Stimulated activated CD8-positive, alpha-beta memory T cell treated with anti-CD3 and anti-CD28 coated beads, Interleukin-15, amount 100 ng/mL, for 48 hours (primary cell): Measurements from ENCODE around the gene SEC14L6.
A peak's percentile ranks its signal among the peaks of the same experiment; 100 is the strongest.

Experiments
- DNase-seq, 2 donors: peaks; one replicate each; pipeline ENCODE4 v3.0.0-alpha.2; 2020; ENCODE audit warnings: low read depth in 2 of 2

SEC14L6 gene

GRCh38 chr22:30495041-30495784 is 51.3 kb downstream of the SEC14L6 start:
- DNase-seq, result no peak

GRCh38 chr22:30492144-30492543 is 54.4 kb downstream of the SEC14L6 start:
- DNase-seq, result no peak

DNA sequence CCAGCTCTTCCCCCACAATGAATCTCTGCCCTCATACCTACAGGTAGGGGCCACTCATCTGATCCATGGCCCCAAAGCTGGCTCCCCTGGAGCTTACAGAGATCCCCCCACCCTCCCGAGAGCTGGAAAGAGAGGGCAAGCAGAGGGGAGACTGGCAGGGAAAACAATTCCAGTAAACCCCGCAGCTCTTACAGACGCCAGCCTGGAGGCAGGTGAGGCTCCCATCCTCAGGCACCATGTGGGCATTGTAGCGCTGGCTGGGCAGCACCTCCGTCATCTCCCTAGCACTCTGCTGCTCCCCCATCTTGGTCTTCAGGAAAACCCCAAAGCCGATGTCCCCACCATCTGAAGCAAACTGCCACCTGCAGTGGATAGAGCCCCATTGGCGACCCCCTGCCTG is 55.2 kb downstream of the SEC14L6 start:
- no peak for DNase-seq

DNA sequence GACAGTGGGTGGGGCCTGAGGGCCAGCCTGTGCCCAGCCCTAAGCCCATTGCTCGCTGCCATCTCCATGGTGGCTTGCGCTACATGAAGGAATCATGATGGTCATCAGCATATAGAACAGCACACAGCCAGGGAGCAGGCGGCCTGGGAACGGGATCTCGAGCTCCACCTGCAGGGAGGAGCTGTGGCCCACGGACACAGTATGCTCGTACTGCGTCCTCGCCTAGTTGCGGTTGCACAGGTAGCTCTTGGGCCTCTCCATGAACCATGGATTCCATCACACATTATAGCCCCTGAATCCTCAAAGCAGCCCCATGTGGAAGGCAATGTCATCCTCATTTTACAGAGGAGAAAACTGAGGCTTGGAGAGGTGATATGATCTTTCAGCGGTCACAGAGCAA is 56.1 kb downstream of the SEC14L6 start:
- DNase-seq, result no peak

- no peak for DNase-seq
Observed at GRCh38 chr22:30488121-30488520, 58.4 kb downstream of the SEC14L6 start.

- DNase-seq, result no peak
Observed at GRCh38 chr22:30486661-30487115, 59.9 kb downstream of the SEC14L6 start.

DNA sequence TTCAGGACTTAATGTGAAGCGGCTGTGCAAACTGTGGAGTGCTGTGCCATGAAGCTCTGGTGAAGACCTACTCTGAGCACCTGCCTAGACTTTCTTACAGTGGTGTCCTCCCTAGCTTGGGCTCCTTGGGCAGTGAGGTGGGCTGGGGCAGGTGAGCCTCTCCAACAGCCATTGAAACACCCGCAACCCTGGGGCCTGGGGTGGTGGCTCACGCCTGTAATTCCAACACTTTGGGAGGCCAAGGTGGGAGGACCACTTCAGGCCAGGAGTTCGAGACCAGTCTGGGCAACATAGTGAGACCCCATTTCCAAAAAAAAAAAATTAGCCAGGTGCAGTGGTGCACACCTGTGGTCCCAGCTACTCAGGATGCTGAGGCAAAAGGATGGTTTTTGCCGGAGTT is 60.4 kb downstream of the SEC14L6 start:
- DNase-seq, result no peak

DNA sequence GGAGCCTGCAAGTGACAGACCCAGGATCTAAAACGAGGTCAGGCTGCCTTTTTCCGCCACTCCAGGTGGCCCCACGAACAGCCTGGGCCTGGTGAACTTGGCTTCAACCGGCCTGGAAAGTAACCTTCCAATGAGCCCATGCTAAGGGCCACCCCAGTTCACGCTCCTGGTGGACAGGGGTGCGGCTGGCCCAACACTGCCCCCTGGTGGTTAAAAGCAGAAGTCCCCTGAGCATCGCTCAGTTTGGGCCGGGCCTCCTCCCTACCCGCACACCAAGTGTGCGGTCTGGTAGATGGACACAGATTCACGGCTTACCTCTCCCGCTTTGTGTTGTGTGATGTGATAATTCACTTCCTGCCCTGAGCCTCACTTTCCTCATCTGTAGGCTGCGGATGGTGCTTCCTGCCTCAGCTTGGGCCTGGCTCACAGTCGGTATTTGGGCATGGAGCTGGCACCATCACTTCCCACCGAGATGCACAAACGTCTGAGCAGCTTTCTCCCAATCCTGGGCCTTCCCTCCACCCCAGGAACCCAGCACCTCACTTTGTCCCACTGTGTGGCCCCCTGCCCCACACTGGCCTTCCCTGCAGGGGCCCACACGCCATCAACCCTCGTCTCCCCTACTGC is 61.1 kb downstream of the SEC14L6 start:
- peak; percentile 54 to 59 for DNase-seq

DNA sequence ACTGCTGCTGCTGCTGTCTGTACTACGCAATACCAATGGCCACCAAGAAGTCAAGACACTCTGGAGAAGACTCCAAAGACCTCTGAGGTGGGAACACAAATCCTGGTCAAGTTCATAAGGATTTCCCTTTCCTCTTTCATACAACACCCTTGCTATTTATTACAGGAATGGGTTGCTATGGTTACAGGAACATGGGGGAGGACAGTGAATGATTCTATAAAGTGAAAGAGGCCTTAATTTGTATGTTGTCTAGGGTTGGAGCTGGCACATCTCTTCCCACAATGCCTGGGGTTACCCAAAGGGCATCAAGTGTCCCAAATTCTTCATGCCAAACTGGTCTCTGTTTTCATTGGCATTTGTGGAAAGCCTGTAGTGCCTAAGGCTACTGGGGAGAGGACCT is 63.4 kb downstream of the SEC14L6 start:
- DNase-seq, result no peak

DNA sequence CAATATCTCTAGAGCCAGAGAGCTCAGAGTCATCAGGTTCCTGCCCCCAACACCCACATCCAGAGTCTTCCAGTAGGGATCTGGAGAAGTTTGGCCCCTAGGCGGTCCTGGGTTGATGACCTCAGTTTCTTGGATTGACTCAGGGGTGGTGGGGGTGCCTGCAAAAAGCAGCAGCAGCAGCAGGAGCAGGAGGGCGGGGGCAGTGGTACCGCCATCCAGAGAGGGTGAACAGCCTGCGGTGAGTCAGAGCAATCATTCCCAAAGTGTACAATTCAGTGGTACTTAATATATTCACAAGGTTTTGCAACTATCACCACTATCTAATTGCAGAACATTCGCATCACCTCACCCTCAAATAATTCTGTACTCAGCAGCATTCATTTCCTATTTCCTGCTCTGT is 64.8 kb downstream of the SEC14L6 start:
- no peak for DNase-seq

DNA sequence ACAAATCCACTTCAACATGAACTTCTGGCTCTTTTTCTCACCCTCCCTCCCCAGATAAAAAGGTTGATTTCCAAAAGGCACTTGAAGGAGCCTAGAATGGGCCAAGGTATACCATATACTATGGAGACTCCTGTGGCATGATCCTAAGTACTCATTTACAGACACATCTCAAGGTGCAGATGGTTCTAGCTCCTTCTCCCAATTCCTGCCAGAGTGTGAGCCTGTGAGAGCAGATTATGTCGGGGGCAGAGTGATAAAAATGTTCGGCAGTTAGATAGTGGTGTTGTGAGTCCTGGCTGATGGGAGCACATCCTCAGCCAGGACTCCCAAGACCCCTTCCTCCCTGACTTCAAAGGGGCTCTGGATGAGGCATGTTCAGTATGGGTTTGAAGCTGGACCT is 66.6 kb downstream of the SEC14L6 start:
- DNase-seq, result no peak

- DNase-seq, result no peak
Observed at GRCh38 chr22:30474683-30475424, 71.7 kb downstream of the SEC14L6 start.

DNA sequence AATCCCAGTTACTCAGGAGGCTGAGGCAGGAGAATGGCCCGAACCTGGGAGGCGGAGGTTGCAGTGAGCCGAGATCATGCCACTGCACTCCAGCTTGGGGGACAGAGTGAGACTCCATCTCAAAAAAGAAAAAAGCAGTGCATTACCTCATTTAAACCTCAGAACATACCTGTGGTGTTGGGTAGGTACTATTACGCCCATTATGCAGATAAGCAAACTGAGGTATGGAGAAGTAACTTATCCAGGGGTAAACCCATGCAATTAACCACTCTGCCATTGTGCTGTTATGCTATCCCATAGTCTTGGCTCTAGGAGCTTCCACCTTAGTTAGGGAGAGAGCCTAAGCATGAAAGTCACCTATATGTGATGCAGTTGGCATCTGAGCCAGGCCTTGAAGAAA is 72.4 kb downstream of the SEC14L6 start:
- DNase-seq, result no peak

GRCh38 chr22:30472994-30473720 is 73.4 kb downstream of the SEC14L6 start:
- no peak for DNase-seq
